Parathyroid adenoma (tissue), 2 donors: Measurements from ENCODE around the gene ATF6.

Source experiments
- H2AFZ ChIP-seq: fragments of 300-600 bp; sonication (generic); one replicate; pipeline ENCODE4 v1.7.0; 2017; ENCODE audit warnings: antibody characterized with exemption, mild to moderate bottlenecking
- H3K27ac ChIP-seq: fragments of 300-600 bp; sonication (generic); one replicate; pipeline ENCODE4 v1.7.0; 2017
- H3K27me3 ChIP-seq: fragments of 300-600 bp; sonication (generic); one replicate; pipeline ENCODE4 v1.7.0; 2017; ENCODE audit warnings: low read length; ENCODE audit not compliant: control insufficient read depth, insufficient read depth
- H3K36me3 ChIP-seq: fragments of 300-600 bp; sonication (generic); one replicate; pipeline ENCODE4 v1.7.0; 2017; ENCODE audit warnings: low read length; ENCODE audit not compliant: control insufficient read depth, insufficient read depth
- H3K4me1 ChIP-seq: fragments of 300-600 bp; sonication (generic); one replicate; pipeline ENCODE4 v1.7.0; 2017; ENCODE audit warnings: control low read depth
- H3K4me2 ChIP-seq: fragments of 300-600 bp; sonication (generic); one replicate; pipeline ENCODE4 v1.7.0; 2017; ENCODE audit warnings: low read length
- H3K4me3 ChIP-seq: fragments of 300-600 bp; sonication (generic); one replicate; pipeline ENCODE4 v1.7.0; 2017; ENCODE audit warnings: low read depth, low read length
- H3K79me2 ChIP-seq: fragments of 300-600 bp; sonication (generic); one replicate; pipeline ENCODE4 v1.7.0; 2017; ENCODE audit warnings: control low read depth
- H3K9ac ChIP-seq: fragments of 300-600 bp; sonication (generic); one replicate; pipeline ENCODE4 v1.7.0; 2017; ENCODE audit warnings: mild to moderate bottlenecking
- H3K9me3 ChIP-seq: fragments of 300-600 bp; sonication (generic); one replicate; pipeline ENCODE4 v1.7.0; 2017; ENCODE audit warnings: low read length; ENCODE audit not compliant: control insufficient read depth
- TF ChIP-seq, protein P1 (sequence below): fragments of 300-600 bp; sonication (generic); IDR thresholded peaks from one replicate; pipeline ENCODE4 v1.7.0; 2017; ENCODE audit warnings: antibody characterized with exemption, mild to moderate bottlenecking
- donor health status: primary hyperparathyroidism.

ATF6 gene

DNA sequence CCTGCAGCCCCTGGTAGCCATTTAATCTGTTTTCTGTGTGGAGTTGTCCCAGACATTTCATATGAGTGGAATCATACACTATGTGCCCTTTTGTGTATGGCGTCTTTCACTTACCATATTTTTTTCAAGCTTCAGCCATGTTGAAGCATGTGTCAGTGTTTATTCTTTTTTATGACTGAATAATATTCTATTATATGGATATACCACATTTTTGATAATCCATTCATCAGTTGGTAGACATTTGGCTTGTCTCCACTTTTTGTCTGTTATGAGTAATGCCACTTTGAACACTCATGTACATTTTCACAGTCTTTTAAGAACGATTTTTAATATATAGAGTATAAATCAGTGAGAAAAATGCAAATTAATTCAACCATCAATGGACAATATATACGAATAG lies 44.7 kb downstream of the ATF6 start:
- Histone ChIP-seq H3K27ac (no peak overlapping the region), H3K27me3 (no peaks in the 10 kb centered on the region), H3K9me3 (no peaks in the 10 kb centered on the region), H3K4me2 (no peak overlapping the region), H3K36me3 (no peaks in the 10 kb centered on the region), H3K4me1 (no peaks in the 10 kb centered on the region), H3K4me3 (no peak overlapping the region), H3K79me2 (peaks cover 4% of the 10 kb centered on the region), H3K9ac (no peak overlapping the region), H2AFZ (no peak overlapping the region)
- TF ChIP-seq, protein P1, sequence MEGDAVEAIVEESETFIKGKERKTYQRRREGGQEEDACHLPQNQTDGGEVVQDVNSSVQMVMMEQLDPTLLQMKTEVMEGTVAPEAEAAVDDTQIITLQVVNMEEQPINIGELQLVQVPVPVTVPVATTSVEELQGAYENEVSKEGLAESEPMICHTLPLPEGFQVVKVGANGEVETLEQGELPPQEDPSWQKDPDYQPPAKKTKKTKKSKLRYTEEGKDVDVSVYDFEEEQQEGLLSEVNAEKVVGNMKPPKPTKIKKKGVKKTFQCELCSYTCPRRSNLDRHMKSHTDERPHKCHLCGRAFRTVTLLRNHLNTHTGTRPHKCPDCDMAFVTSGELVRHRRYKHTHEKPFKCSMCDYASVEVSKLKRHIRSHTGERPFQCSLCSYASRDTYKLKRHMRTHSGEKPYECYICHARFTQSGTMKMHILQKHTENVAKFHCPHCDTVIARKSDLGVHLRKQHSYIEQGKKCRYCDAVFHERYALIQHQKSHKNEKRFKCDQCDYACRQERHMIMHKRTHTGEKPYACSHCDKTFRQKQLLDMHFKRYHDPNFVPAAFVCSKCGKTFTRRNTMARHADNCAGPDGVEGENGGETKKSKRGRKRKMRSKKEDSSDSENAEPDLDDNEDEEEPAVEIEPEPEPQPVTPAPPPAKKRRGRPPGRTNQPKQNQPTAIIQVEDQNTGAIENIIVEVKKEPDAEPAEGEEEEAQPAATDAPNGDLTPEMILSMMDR, result no peak

DNA sequence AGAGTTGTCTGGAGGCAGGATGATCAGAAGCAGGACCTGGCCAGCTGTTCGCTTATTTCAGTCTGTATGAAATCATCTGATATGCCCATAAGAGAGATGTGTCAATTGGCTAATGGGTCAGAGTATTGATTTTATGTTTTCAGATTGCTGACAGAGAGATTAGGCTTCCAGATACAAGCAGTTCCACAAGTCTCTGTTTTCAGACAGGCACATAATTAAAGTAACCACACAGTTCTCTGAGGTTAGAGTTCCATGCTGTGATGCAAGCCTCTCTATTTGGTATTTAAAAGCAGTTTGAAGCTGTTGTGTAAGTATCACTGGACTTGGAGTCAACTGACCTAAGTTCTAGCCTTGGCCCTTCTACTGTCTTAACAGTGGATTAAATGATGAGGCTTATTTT lies 50.1 kb downstream of the ATF6 start:
- Histone ChIP-seq H3K79me2 (no peaks in the 10 kb centered on the region), H3K9ac (no peak overlapping the region), H3K27ac (no peak overlapping the region), H3K4me2 (no peak overlapping the region), H3K27me3 (no peaks in the 10 kb centered on the region), H3K36me3 (no peaks in the 10 kb centered on the region), H3K9me3 (no peaks in the 10 kb centered on the region), H2AFZ (no peak overlapping the region), H3K4me1 (no peaks in the 10 kb centered on the region), H3K4me3 (no peak overlapping the region)
- TF ChIP-seq, protein P1, result no peak

DNA sequence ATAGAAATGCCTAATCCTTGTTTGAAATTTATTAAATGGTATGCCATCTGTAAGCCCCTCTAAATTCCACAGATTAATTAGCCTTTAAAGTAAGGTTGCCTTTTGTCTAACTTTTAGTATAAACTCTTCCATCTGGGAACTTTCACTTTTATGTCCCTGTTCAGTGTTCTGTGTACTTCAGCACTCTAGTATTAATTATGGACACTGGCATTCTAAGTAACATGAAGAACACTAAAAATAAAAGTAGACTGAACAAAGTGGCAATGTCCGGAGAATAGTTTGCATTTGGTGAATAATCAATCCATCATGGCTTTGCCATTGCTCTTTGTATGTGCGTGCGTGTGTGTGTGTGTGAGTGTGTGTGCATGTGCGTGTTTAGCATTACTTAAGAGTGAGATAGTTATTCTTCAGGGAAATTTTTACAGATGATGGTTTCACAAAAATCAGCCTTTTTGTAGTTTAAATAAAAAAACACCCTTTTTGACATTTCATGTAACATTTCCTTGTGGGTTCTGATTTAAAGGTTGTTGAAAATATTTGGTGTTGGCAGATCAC lies 51.1 kb downstream of the ATF6 start:
- TF ChIP-seq, protein P1, result no peak
- Histone ChIP-seq H3K36me3 (no peaks in the 10 kb centered on the region), H3K79me2 (no peaks in the 10 kb centered on the region), H3K9me3 (no peaks in the 10 kb centered on the region), H3K4me1 (no peaks in the 10 kb centered on the region), H2AFZ (no peak overlapping the region), H3K9ac (no peak overlapping the region), H3K4me2 (no peak overlapping the region), H3K4me3 (no peak overlapping the region), H3K27me3 (no peaks in the 10 kb centered on the region), H3K27ac (no peak overlapping the region)

DNA sequence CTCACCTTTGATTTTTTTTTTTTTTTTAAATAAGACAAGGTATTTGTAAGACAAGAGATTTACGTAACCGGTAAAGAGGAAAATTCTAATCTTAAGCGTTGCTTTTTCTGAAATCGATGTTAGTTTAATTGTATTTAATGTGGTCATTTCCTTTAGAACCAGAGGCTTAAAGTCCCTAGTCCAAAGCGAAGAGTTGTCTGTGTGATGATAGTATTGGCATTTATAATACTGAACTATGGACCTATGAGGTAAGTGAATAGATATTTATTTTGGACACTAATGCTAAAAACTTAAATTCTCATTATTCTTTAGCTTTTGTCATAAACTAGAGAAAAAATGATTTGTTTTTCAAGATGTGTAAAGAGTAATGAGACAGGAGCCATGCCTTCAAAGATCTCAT lies 54.8 kb downstream of the ATF6 start:
- Histone ChIP-seq H3K4me1 (no peaks in the 10 kb centered on the region), H3K4me3 (no peak overlapping the region), H3K4me2 (no peak overlapping the region), H3K36me3 (no peaks in the 10 kb centered on the region), H3K9me3 (no peaks in the 10 kb centered on the region), H3K27ac (no peak overlapping the region), H3K9ac (no peak overlapping the region), H3K79me2 (no peaks in the 10 kb centered on the region), H3K27me3 (no peaks in the 10 kb centered on the region), H2AFZ (no peak overlapping the region)
- TF ChIP-seq, protein P1, result no peak

DNA sequence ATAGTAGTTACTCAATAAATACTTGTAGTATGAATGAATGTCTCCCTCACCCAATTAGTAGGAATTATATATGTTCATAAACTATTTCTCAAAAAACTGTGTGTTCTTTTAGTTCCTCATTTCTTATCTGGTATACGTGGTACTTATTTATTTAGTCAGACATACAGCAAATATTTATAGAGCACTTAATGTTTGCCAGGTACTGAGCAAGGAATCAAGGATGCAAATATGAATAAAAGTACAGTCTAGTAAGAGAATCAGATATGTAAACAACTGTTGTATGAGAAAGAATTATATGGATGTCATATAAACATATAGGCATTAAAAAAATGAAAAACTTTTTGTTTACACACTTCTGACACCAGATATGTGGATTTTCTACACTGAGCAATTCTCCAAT lies 58.5 kb downstream of the ATF6 start:
- Histone ChIP-seq H3K9ac (no peak overlapping the region), H3K36me3 (no peaks in the 10 kb centered on the region)

More for the DNA sequence above, 58.5 kb downstream of the ATF6 start:
- Histone ChIP-seq H3K4me3 (no peak overlapping the region), H3K79me2 (no peaks in the 10 kb centered on the region), H3K27ac (no peak overlapping the region), H3K4me2 (no peak overlapping the region), H3K27me3 (no peaks in the 10 kb centered on the region), H2AFZ (no peak overlapping the region), H3K9me3 (no peaks in the 10 kb centered on the region), H3K4me1 (no peaks in the 10 kb centered on the region)
- TF ChIP-seq, protein P1, result no peak
